Natural killer cell (primary cell): ENCODE results near the gene TMEM240. TPM values are rescaled to one million over a fixed set of nuclear protein-coding genes. Genes with fewer than 3 reads are reported as not detected.
A peak's percentile ranks its signal among the peaks of the same experiment; 100 is the strongest.
"Not testable (repeated sequence)": the region's sequence is repeated elsewhere in the genome, so short reads cannot be mapped to it uniquely, and the experiment has no call there.

Experiments
- ATAC-seq, 3 donors: fragments of 150-1000 bp in 2 of 3; fragments of 200-7000 bp in 1 of 3; cut with Tn5 transposase; 1 replicate in 1 of 3; 2 replicates in 2 of 3; pipeline ENCODE4 v1.10.0; 2021; ENCODE audit warnings: mild to moderate bottlenecking in 2 of 3, moderate library complexity in 2 of 3
- DNase-seq, 2 donors: peaks; one replicate each; pipeline versions ENCODE4 v3.0.0 to v3.0.0-alpha.2; 2013 to 2021; ENCODE audit warnings: mixed read lengths in 1 of 2
- H3K27ac ChIP-seq: one replicate; pipeline ENCODE4 v1.5.1; 2013; ENCODE audit warnings: mild to moderate bottlenecking, low read length
- H3K27me3 ChIP-seq: one replicate; pipeline ENCODE4 v1.6.1; 2013; ENCODE audit warnings: low read length; ENCODE audit not compliant: control insufficient read depth, insufficient read depth
- H3K36me3 ChIP-seq: one replicate; pipeline ENCODE4 v1.6.1; 2013; ENCODE audit warnings: low read length; ENCODE audit not compliant: control insufficient read depth, insufficient read depth
- H3K4me1 ChIP-seq: one replicate; pipeline ENCODE4 v1.6.1; 2013; ENCODE audit warnings: low read length; ENCODE audit not compliant: control insufficient read depth, insufficient read depth
- H3K4me3 ChIP-seq: one replicate; pipeline ENCODE4 v1.5.1; 2013; ENCODE audit warnings: low read length
- H3K9me3 ChIP-seq: one replicate; pipeline ENCODE4 v1.6.1; 2013; ENCODE audit warnings: low read length; ENCODE audit not compliant: control insufficient read depth, insufficient read depth
- H3K27ac Mint-ChIP-seq, 2 donors: one replicate each; pipeline ENCODE4 v1.8.0; 2022; ENCODE audit warnings: mild to moderate bottlenecking in 2 of 2, mixed read lengths in 2 of 2, moderate library complexity in 1 of 2
- H3K27me3 Mint-ChIP-seq, 2 donors: one replicate each; pipeline ENCODE4 v1.8.0; 2022; ENCODE audit warnings: low read depth in 2 of 2, mixed read lengths in 2 of 2
- H3K36me3 Mint-ChIP-seq: one replicate; pipeline ENCODE4 v1.8.0; 2022; ENCODE audit warnings: mixed read lengths
- H3K4me1 Mint-ChIP-seq, 2 donors: one replicate each; pipeline ENCODE4 v1.8.0; 2022; ENCODE audit warnings: mixed read lengths in 2 of 2
- H3K4me3 Mint-ChIP-seq: one replicate; pipeline ENCODE4 v1.8.0; 2022; ENCODE audit warnings: mild to moderate bottlenecking, moderate library complexity, mixed read lengths
- H3K9me3 Mint-ChIP-seq, 2 donors: one replicate each; pipeline ENCODE4 v1.8.0; 2022; ENCODE audit warnings: mixed read lengths in 2 of 2
- WGBS: methylation state at CpG from one replicate; pipeline ENCODE4 v1.1.7; 2013; ENCODE audit warnings: missing lambda C conversion rate; ENCODE audit not compliant: insufficient coverage; 5-methylcytosine and 5-hydroxymethylcytosine counted together
- intact Hi-C: fragments of 100-400 bp; cut with micrococcal nuclease; formaldehyde crosslinking; loops from one replicate; pipeline ENCODE4 v1.14.2; 2022
- total RNA-seq, 4 donors: library from RNA; stranded (reverse); fragments of 120-200 nt in 1 of 4; gene quantifications; one replicate each; pipeline versions ENCODE4 v1.2.3 to v1.2.4, GENCODE V29; 2013 to 2022
- TF ChIP-seq, protein P1 (sequence below): fragments of 200-600 bp; IDR thresholded peaks from one replicate; pipeline ENCODE4 v1.8.0; 2022; ENCODE audit warnings: antibody characterized with exemption

The TMEM240 gene
- total RNA-seq, 3 donors from 2014 or later (not counting 1 experiment from before 2014, with no cell fraction given): 0.35 to 1.00 (median 0.83) TPM

DNA sequence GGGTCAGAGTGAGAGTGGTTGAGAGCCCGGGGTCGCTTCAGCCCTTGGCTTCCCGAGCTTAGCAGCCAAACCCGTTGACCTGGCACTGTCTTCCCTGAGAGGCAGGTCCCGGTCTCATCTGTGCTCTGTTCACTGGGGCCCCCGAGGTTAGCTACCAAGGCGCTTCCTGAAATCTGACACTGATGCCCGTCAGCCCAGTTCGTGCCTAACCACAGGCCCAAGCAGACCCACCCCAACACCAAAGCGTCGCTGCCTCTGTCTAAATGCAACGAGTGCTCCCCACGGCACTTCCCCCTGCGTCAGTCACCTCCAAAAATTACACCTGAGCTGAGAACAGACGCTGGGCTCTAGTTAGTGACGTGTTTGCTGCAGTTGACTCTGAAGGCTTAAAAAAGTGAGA is 26.0 kb downstream of the TMEM240 start:
- H3K27ac Mint-ChIP-seq, H3K36me3 Mint-ChIP-seq, H3K4me3 ChIP-seq, H3K36me3 ChIP-seq, H3K27me3 ChIP-seq, H3K27me3 Mint-ChIP-seq, H3K9me3 ChIP-seq, H3K9me3 Mint-ChIP-seq, ATAC-seq, H3K4me3 Mint-ChIP-seq, DNase-seq, intact Hi-C loops: not testable (repeated sequence)
- H3K4me1 ChIP-seq: peaks cover 13% of the 10 kb centered on the region
- 46% methylated on average over 11 of the region's 16 CpGs for WGBS
- H3K27ac ChIP-seq: peak overlapping the region; percentile 75
- peaks cover 6 to 13% of the 10 kb centered on the region in 2 donors for H3K4me1 Mint-ChIP-seq

DNA sequence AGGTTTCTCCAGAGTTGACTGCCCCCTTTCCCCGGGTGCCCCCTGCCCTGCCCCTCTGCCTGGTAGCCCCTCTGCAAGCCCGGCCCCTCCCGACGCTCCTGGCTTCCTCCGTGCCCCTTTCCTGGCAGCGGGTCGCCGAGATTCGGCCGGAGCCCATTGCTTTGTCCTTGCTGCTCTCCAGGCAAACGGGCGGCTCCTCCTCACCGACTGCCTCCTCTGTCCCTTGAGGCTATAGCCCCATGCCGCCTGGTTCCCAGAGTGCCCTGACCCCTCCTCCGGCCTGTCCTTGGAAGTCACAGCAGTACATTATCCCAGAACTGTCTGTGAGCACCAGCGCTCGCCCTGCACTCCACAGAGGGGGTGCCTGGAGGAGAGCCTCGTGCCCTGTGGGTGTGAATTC is 26.7 kb downstream of the TMEM240 start:
- Mint-ChIP-seq H3K4me1 (peaks cover 6 to 13% of the 10 kb centered on the region in 2 donors), H3K4me3 (peak overlapping the region; percentile 80), H3K27ac (peak overlapping the region; percentile 56 to 76)
- H3K27me3 Mint-ChIP-seq, H3K4me3 ChIP-seq, H3K9me3 Mint-ChIP-seq, intact Hi-C loops, H3K36me3 ChIP-seq, DNase-seq, ATAC-seq, H3K36me3 Mint-ChIP-seq, H3K9me3 ChIP-seq, H3K27me3 ChIP-seq: not testable (repeated sequence)
- WGBS: 91% methylated on average over 11 of the region's 18 CpGs
- H3K27ac ChIP-seq: peak overlapping the region; percentile 15
- H3K4me1 ChIP-seq: peaks cover 13% of the 10 kb centered on the region

DNA sequence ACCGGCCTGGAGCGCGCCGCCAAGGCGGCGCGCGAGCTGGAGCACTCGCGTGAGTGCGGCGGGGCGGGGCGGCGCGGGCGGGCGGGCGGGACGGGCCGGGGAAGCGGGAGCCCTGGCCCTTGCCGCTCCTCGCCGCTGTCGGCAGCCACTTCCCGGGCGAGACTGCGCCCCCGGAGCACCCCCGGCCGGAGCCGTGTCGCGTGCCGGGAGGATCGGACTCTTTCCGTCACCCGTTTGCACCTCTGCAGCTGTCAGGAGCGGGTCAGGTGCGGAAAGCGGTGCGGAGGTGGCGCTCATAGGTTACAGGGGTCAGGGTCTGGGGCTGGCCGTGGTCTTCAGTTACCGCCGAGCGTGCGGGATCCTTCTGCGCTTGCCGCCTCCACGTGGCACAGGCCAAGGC is 28.0 kb downstream of the TMEM240 start:
- H3K4me3 ChIP-seq: peak overlapping the region; percentile 34
- H3K4me1 Mint-ChIP-seq: peaks cover 6 to 13% of the 10 kb centered on the region in 2 donors
- H3K27me3 ChIP-seq, H3K36me3 ChIP-seq, H3K9me3 Mint-ChIP-seq, H3K36me3 Mint-ChIP-seq, H3K27ac ChIP-seq, H3K27me3 Mint-ChIP-seq, intact Hi-C loops, H3K9me3 ChIP-seq: not testable (repeated sequence)
- H3K4me1 ChIP-seq: peaks cover 13% of the 10 kb centered on the region
- peak; percentile 13 to 36 (median 30) for ATAC-seq
- H3K27ac Mint-ChIP-seq: peak overlapping the region; percentile 87 to 92
- 0% methylated on average over 39 of the region's 52 CpGs for WGBS
- H3K4me3 Mint-ChIP-seq: peak overlapping the region; percentile 50
- DNase-seq: peak; percentile 30 to 48

DNA sequence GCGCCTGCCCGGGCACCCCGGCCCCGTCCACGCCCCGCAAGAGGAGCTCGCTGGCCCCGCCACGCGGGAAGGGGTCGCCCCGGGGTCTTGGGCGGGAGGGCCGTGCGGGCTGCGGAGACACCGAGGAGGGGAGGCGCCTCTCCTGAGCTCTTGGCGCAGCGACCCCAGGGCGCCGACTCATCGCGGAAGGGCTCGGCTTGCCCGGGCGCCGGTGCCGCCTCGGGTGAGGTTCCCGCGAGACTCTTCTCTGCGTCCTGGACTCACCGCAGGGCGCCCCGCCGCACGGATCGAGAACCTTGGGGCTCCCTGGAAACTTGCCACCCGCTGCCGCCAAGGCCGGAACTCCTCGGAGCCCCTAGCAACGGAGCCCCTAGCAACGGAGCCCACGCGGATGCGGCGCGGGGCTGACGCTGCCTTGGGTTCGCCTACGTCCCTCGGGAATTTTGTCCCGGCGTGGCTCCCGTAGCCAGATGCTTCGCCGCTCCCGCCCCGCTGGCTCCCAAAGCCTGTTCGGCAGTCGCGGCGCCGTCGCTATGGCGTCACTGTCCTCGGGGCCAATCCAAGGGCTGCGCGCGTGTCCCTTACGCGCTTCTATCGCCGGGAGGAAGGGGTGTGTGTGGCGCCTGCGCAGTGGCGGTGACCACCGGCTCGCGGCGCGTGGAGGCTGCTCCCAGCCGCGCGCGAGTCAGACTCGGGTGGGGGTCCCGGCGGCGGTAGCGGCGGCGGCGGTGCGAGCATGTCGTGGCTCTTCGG is 28.7 kb downstream of the TMEM240 start, which contains the start of gene ATAD3A:
ATAD3A (plus strand) TSS at position 630 of the 753 bp plus-strand sequence; CDS start at position 737, 107 bp downstream.
- Histone ChIP-seq H3K27ac (peak within 1 kb of the TSS; percentile 88), H3K27me3 (no peaks in the 10 kb centered on the region), H3K36me3 (no peaks in the 10 kb centered on the region), H3K4me3 (peak within 1 kb of the TSS; percentile 87), H3K9me3 (no peaks in the 10 kb centered on the region), H3K4me1 (peaks cover 13% of the 10 kb centered on the region)
- Mint-ChIP-seq H3K36me3 (no peaks in the 10 kb centered on the region), H3K9me3 (no peaks in the 10 kb centered on the region), H3K4me3 (peak within 1 kb of the TSS; percentile 95), H3K27ac (peak within 1 kb of the TSS; percentile 87 to 92), H3K27me3 (no peaks in the 10 kb centered on the region), H3K4me1 (peaks cover 6 to 13% of the 10 kb centered on the region in 2 donors)
- peak; percentile 91 to 96 (median 91) for ATAC-seq
- under 1% methylated on average over 99 of the region's 99 CpGs for WGBS
- TF ChIP-seq, protein P1, sequence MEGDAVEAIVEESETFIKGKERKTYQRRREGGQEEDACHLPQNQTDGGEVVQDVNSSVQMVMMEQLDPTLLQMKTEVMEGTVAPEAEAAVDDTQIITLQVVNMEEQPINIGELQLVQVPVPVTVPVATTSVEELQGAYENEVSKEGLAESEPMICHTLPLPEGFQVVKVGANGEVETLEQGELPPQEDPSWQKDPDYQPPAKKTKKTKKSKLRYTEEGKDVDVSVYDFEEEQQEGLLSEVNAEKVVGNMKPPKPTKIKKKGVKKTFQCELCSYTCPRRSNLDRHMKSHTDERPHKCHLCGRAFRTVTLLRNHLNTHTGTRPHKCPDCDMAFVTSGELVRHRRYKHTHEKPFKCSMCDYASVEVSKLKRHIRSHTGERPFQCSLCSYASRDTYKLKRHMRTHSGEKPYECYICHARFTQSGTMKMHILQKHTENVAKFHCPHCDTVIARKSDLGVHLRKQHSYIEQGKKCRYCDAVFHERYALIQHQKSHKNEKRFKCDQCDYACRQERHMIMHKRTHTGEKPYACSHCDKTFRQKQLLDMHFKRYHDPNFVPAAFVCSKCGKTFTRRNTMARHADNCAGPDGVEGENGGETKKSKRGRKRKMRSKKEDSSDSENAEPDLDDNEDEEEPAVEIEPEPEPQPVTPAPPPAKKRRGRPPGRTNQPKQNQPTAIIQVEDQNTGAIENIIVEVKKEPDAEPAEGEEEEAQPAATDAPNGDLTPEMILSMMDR: no peak
- intact Hi-C loops: no loop called here
- DNase-seq: peak; percentile 87 to 97
